ENCODE data around the gene RYR2.

RYR2 gene

GRCh38 chr1:237756304-237756967, 714.5 kb downstream of the RYR2 start:
- DNase-seq: no peak

GRCh38 chr1:237759377-237759776, 717.4 kb downstream of the RYR2 start:
- DNase-seq: no peak

GRCh38 chr1:237760951-237761350, 719.0 kb downstream of the RYR2 start:
- DNase-seq: no peak

GRCh38 chr1:237763137-237763536, 721.2 kb downstream of the RYR2 start:
- no peak for DNase-seq

GRCh38 chr1:237763751-237764150, 721.8 kb downstream of the RYR2 start:
- DNase-seq: no peak

- no peak for DNase-seq
Observed at GRCh38 chr1:237769916-237770315, 727.9 kb downstream of the RYR2 start.

- no peak for DNase-seq
Observed at GRCh38 chr1:237772009-237772408, 730.0 kb downstream of the RYR2 start.

- DNase-seq: no peak
Observed at GRCh38 chr1:237774246-237774645, 732.3 kb downstream of the RYR2 start.

GRCh38 chr1:237779356-237779755, 737.4 kb downstream of the RYR2 start:
- no peak for DNase-seq

- no peak for DNase-seq
Observed at GRCh38 chr1:237786066-237786719, 744.2 kb downstream of the RYR2 start.

GRCh38 chr1:237788069-237788468, 746.1 kb downstream of the RYR2 start:
- DNase-seq: no peak

GRCh38 chr1:237789619-237790018, 747.6 kb downstream of the RYR2 start:
- no peak for DNase-seq

GRCh38 chr1:237791592-237791991, 749.6 kb downstream of the RYR2 start:
- no peak for DNase-seq

GRCh38 chr1:237792149-237792548, 750.2 kb downstream of the RYR2 start:
- DNase-seq: no peak

GRCh38 chr1:237792726-237793125, 750.7 kb downstream of the RYR2 start:
- no peak for DNase-seq

GRCh38 chr1:237794071-237794470, 752.1 kb downstream of the RYR2 start:
- DNase-seq: no peak

GRCh38 chr1:237795558-237795957, 753.6 kb downstream of the RYR2 start:
- DNase-seq: no peak

GRCh38 chr1:237799762-237800474, 757.9 kb downstream of the RYR2 start:
- DNase-seq: peak; percentile 11

GRCh38 chr1:237804516-237804915, 762.5 kb downstream of the RYR2 start:
- DNase-seq: no peak

GRCh38 chr1:237809099-237809498, 767.1 kb downstream of the RYR2 start:
- DNase-seq: no peak

- DNase-seq: no peak
Observed at GRCh38 chr1:237811633-237812032, 769.6 kb downstream of the RYR2 start.

GRCh38 chr1:237812061-237812460, 770.1 kb downstream of the RYR2 start:
- DNase-seq: no peak

- no peak for DNase-seq
Observed at GRCh38 chr1:237814319-237814924, 772.4 kb downstream of the RYR2 start.

- DNase-seq: no peak
Observed at GRCh38 chr1:237817277-237817676, 775.3 kb downstream of the RYR2 start.
